Hematopoietic multipotent progenitor cell treated with erythropoietin and hydrocortisone succinate and interleukin-3 and kit ligand, for 6 days (in vitro differentiated cells): Measurements from ENCODE around the gene COL15A1.

Experiments
- DNase-seq: peaks from one replicate; pipeline ENCODE4 v3.0.0-alpha.2; 2015

COL15A1 gene

DNA sequence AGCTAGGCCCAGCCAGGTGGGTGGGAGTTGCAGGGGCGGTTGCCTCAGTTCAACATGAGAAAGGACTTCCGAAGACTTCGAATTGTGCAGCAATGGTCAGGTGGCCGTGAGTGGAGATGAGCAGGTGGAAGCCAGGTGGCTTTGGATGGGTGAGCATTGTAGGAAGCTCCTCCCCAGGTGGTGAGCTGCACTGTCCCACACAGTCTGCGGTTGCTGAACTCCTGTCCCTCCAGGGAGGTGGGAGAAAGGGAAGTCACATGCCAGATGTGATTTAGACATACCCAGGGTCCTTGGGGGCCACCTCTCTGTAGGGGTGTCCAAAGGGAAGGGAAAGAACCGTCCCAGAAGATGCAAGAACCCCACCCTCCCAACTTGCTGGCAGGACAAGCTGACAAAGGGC, 30.4 kb downstream of the COL15A1 start:
- no peak for DNase-seq

GRCh38 chr9:98974554-98974953, 30.8 kb downstream of the COL15A1 start:
- no peak for DNase-seq

GRCh38 chr9:98974994-98975712, 31.4 kb downstream of the COL15A1 start:
- DNase-seq = peak; percentile 79

- DNase-seq = no peak
Observed at GRCh38 chr9:98975838-98976237, 32.1 kb downstream of the COL15A1 start.

GRCh38 chr9:98977246-98977714, 33.6 kb downstream of the COL15A1 start:
- DNase-seq = no peak

DNA sequence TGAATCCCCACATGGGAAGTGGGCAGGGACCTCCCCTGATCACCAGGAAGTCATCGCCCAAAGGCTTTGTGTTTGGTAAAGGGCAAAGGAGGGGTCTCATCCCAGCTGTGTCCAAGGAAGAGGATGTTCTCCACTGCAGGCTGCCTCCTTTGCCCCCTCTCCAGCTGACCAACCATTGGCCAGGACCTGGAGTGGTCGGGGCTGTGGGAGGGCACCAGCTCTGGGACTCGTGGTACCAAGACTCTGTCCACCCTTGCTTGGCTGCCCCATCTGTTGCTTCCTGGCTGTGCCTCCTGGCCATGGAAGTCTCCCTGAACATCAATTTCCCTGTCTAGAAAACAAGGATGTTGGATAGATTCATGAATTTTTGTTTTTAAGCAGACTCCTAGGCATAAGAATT, 34.1 kb downstream of the COL15A1 start:
- DNase-seq = no peak

- no peak for DNase-seq
Observed at GRCh38 chr9:98978231-98978681, 34.5 kb downstream of the COL15A1 start.

GRCh38 chr9:98980291-98980690, 36.6 kb downstream of the COL15A1 start:
- DNase-seq = no peak

DNA sequence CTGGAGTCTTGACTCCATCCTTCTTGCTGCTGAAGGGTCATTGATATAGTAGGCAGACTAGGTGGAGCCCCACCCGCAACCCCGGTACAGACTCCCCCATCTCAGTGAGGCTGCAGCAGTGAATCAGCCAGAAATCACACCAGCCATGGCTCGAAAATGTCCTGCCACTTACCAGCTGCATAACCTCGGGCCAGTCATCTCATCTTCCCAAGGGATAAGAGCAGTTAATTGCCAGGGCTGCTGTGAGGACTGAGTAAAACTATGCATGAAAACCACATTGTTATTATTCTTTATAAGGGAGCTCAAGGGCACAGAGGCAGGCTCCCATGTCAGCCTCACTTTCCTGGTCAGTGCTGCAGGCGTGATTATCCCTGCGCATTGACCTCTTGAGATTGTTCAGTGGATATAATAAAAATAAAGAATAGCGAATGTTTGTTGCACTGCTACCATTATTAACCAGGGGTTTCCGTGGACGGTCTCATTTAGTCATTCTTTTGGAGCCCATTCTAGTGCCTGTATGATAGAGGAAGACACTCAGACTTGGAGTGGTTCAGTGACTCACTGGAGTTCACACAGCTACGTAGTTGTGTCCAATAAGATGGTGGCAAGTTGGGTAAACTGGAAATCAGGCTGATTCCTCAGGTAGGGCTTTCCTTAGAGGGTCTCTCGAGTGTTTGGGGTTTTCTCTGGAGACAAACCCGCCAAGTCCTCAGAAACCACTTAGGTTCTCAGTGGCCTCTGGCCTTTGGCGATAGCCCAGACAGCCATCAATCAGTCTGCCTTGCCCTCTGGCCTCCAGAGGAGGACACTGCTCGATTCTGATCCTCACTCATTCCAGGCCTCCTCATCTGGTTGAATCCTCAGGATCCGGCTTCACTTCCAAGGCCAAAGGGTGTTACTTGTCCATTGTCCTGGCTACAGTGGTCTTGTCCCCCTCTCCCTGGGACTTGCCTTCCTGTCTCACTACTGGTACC, 39.9 kb downstream of the COL15A1 start:
- DNase-seq = no peak

GRCh38 chr9:98985596-98985995, 41.9 kb downstream of the COL15A1 start:
- DNase-seq = no peak

GRCh38 chr9:98986866-98987651, 43.4 kb downstream of the COL15A1 start:
- no peak for DNase-seq

DNA sequence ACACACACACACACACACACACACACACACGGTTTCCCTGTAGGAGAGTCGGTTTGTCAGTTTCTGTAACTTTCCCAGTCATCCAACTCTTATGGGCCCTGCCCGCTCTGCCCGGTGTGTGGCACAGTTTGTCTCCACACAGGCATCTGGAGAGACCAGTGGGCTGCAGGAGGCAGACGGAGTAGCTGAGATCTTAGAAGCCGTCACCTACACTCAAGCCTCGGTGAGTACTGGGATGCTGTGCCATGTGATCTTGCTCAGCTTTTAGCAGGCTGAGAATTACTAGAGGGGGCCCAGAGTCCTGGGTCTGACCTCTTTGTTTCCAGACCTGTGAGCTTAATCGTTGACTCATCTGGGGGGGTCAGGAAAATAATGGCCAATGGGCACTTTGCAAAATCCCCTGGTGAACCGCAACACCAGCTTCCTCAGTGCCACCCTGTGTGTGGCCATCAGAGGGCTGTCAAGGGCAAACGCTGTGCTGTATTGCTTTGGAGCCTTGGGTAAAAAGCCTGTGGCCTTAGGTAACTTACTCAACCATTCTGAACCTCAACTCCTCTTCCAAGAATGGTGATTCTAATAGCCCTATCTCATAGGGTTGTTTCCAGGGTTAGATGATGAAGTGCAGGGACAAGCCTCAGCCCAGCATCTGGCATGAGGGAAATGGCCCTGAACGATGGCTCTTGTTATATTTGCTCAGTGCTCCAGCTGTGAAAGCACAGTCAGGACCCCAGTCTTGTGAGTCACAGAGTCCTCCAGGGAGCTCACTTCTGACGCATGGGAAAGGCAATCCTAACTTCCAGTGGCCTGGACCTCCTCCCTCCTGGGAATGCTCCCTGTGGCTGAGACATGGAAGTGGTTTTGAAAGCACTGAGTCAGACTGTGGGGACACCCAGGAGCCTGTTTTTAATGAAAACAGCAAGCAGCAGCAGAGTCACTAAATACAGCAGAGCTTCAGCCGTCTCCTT, 45.6 kb downstream of the COL15A1 start:
- DNase-seq = peak; percentile 28

DNA sequence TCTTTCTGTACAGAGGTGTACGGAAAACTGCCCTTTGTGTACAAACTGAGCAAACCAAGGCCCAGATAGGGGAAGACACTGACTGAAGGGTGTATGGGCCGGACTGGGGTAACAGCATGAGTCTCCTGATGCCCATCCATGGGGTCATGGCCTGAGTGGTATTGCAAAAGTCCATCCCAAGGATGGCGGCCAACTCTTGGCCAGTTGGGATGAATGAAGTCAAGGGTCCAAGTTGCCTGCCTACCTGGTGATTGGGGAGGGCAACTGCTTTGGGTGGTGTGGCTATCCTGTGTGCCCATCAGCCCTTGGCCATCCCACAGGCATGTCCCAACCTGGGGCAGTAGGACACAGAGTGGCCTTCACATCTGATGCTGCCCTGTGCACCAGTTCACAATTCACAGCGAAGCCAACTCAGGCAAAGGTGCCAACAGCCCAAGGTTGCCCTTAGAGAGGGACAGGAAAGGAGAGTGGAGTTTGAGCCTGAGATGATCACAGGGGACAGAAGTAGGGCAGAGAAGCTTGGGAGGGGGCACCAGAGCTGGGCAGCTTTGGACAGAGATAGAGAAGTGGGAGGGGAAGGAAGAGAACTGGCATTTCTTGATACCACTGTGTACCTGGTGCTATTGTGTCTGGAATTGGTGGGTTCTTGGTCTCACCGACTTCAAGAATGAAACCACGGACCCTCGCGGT, 46.6 kb downstream of the COL15A1 start:
- DNase-seq = no peak

DNA sequence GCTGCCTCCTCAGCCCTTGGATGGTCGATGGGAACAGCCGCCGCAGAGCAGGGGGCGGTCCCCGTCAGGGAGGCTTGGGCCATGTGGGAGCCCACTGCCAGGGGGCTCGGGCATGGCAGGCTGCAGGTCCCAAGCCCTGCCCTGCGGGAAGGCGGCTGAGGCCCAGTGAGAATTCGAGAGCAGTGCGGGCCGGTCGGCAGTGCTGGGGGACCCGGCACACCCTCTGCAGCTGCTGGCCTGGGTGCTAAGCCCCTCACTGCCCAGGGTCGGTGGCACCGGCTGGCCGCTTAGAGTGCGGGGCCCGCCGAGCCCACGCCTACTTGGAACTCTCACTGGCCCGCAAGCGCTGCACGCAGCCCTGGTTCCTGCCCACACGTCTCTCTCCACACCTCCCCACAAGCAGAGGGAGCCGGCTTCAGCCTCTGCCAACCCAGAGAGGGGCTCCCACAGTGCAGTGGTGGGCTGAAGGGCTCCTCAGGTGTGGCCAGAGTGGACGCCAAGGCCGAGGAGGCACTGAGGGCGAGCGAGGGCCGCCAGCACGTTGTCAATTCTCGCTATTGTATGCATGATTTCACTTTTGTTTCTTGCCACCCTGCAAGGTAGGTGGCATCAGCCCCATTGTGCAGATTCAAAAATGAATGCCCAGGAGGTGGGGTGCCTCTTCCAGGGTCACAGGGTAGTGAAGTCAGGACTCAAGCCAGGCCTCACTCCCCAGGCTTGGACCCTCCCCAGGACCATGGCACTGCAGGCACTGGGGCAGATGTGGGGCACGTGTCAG, 48.6 kb downstream of the COL15A1 start:
- DNase-seq = no peak

GRCh38 chr9:98992885-98993569, 49.3 kb downstream of the COL15A1 start:
- DNase-seq = no peak

- DNase-seq = no peak
Observed at GRCh38 chr9:98993570-98993945, 49.9 kb downstream of the COL15A1 start.

- no peak for DNase-seq
Observed at GRCh38 chr9:98994172-98995058, 50.7 kb downstream of the COL15A1 start.

GRCh38 chr9:98995059-98995671, 51.5 kb downstream of the COL15A1 start:
- DNase-seq = no peak
